Right atrium auricular region (tissue), 2 donors: ENCODE data around the gene RHOF. TPM values are rescaled to one million over a fixed set of nuclear protein-coding genes. Genes with fewer than 3 reads are reported as not detected.
A peak's percentile ranks its signal among the peaks of the same experiment; 100 is the strongest.

Experiments
- DNase-seq: peaks from one replicate; pipeline ENCODE4 v3.0.0-alpha.2; 2019; ENCODE audit warnings: low spot score
- H3K27ac ChIP-seq, 2 donors: fragments of 200-600 bp; sonication (generic); 1 replicate in 1 of 2; 2 replicates in 1 of 2; pipeline ENCODE4 v1.5.1; 2016 to 2019
- H3K27me3 ChIP-seq, 2 donors: fragments of 200-600 bp; sonication (generic); one replicate each; pipeline versions ENCODE4 v1.5.1 to v1.6.0; 2017 to 2019
- H3K36me3 ChIP-seq: fragments of 200-600 bp; sonication (generic); one replicate; pipeline ENCODE4 v1.5.1; 2016
- H3K4me1 ChIP-seq, 2 donors: fragments of 200-600 bp; sonication (generic); one replicate each; pipeline versions ENCODE4 v1.5.1 to v1.6.0; 2017 to 2019
- H3K4me3 ChIP-seq, 2 donors: fragments of 200-600 bp; sonication (generic); 1 replicate in 1 of 2; 2 replicates in 1 of 2; pipeline ENCODE4 v1.5.1; 2017 to 2019; ENCODE audit warnings: mild to moderate bottlenecking in 1 of 2, moderate library complexity in 1 of 2
- H3K9me3 ChIP-seq, 2 donors: fragments of 200-600 bp; sonication (generic); one replicate each; pipeline ENCODE4 v1.5.1; 2019
- total RNA-seq, 2 donors: library from RNA; depleted of rRNA; stranded (reverse); fragments of >200 nt; gene quantifications; one replicate each; pipeline ENCODE4 v1.1.0, GENCODE V29; 2016
- TF ChIP-seq, protein P1 (sequence below), 2 donors: fragments of 200-600 bp; sonication (generic); IDR thresholded peaks; one replicate each; pipeline ENCODE4 v1.5.1; 2019; ENCODE audit warnings: antibody characterized with exemption in 2 of 2

The RHOF gene
- total RNA-seq, 2 donors from 2014 or later: 7.3 to 21.9 TPM

DNA sequence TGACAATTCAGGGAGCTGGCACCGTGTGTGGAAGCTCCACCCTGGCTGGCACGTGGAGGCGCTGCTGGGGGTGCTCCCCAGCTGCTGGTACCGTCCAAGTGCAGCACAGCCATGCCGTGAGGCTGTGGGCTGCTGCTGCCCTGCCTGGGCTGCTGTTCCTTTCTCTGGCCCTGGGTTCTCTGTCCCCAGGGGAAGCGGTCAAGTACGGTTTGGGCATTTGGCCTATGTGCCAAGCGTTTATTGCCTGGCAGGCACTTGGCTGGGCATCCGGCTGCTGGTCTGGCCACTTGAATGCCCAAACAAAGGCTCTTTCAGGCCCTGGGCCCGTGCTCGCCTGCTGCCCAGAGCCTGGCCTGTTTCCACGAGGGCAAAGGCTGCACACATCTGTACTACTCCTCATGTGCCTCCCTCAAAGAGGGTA is 39.6 kb downstream of the RHOF start:
- no peaks in the 10 kb centered on the region for H3K9me3 ChIP-seq
- TF ChIP-seq, protein P1, sequence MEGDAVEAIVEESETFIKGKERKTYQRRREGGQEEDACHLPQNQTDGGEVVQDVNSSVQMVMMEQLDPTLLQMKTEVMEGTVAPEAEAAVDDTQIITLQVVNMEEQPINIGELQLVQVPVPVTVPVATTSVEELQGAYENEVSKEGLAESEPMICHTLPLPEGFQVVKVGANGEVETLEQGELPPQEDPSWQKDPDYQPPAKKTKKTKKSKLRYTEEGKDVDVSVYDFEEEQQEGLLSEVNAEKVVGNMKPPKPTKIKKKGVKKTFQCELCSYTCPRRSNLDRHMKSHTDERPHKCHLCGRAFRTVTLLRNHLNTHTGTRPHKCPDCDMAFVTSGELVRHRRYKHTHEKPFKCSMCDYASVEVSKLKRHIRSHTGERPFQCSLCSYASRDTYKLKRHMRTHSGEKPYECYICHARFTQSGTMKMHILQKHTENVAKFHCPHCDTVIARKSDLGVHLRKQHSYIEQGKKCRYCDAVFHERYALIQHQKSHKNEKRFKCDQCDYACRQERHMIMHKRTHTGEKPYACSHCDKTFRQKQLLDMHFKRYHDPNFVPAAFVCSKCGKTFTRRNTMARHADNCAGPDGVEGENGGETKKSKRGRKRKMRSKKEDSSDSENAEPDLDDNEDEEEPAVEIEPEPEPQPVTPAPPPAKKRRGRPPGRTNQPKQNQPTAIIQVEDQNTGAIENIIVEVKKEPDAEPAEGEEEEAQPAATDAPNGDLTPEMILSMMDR (IDR thresholded peaks at IDR 0.05): no peak
- peaks cover 0 to 16% of the 10 kb centered on the region in 2 donors for H3K4me1 ChIP-seq
- H3K4me3 ChIP-seq: no peak overlapping the region
- peak overlapping the region; percentile 20 to 48 for H3K27ac ChIP-seq
- DNase-seq: no peak
- no peaks in the 10 kb centered on the region for H3K36me3 ChIP-seq
- no peaks in the 10 kb centered on the region for H3K27me3 ChIP-seq

DNA sequence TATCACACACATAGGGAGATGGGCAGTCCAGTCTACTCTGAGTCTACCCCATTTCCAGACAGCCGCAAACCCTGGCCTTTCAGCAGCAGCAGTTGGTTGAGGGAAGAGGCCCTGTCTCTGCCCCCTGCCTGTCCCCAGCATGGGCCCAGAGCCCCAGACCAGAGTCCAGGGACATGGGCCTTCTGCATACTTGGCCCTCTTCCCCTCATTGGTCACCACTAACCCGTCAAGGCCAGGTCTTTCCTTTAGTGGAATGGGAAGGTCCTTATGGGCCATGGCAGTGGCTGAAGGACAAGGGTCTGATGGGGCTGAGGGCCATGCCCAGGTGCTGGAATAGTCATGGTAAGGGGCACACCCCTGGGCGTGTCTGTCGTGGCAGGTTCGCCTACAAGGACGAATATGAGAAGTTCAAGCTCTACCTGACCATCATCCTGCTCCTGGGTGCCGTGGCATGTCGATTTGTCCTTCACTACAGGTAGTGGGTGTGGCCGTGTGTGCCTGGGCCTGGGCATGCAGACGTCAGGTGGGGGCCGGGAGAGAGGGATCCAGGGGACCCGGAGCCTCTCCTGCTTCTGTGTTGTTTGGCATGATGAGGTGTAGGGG is 41.6 kb downstream of the RHOF start:
- Histone ChIP-seq H3K4me1 (peaks cover 0 to 23% of the 10 kb centered on the region in 2 donors), H3K9me3 (no peaks in the 10 kb centered on the region), H3K27ac (no peak overlapping the region), H3K27me3 (no peaks in the 10 kb centered on the region), H3K4me3 (no peak overlapping the region), H3K36me3 (no peaks in the 10 kb centered on the region)
- TF ChIP-seq, protein P1 (IDR thresholded peaks at IDR 0.05): no peak
- DNase-seq: no peak

DNA sequence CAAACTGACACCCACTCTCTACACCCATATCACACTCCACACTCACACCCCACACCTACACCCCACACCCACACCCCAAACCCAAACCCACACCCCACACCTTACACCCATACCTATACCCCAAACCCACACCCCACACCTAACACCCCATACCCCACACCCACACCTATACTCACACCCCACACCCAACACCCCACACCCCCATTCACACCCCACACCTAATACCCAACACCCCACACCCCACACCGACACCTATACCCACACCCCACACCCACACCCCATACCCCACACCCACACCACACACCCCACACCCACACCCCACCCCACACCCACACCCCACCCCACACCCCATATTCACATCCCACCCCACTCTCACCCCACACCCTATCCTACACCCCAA is 42.5 kb downstream of the RHOF start:
- no peak for DNase-seq
- no peaks in the 10 kb centered on the region for H3K27me3 ChIP-seq
- H3K4me3 ChIP-seq: no peak overlapping the region
- H3K27ac ChIP-seq: no peak overlapping the region
- TF ChIP-seq, protein P1 (IDR thresholded peaks at IDR 0.05): no peak
- no peaks in the 10 kb centered on the region for H3K9me3 ChIP-seq
- H3K4me1 ChIP-seq: peaks cover 0 to 23% of the 10 kb centered on the region in 2 donors
- H3K36me3 ChIP-seq: no peaks in the 10 kb centered on the region

DNA sequence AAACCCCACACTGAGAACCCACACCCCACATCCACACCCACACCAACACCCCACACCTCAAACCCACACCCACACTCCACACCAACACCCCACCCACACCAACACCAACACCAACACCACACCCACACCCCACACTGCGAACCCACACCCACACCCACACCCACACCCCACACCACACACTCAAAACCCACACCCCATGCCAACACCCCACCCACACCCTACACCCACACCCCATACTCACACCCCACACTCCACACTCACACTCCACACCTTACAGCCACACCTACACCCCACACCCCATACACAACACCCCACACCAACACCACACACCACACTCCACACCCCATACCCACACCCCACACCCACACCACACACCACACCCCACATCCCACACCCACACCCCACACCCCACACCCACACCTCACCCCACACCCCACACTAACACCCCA is 43.0 kb downstream of the RHOF start:
- no peaks in the 10 kb centered on the region for H3K36me3 ChIP-seq
- no peak overlapping the region for H3K4me3 ChIP-seq
- peaks cover 0 to 23% of the 10 kb centered on the region in 2 donors for H3K4me1 ChIP-seq
- no peaks in the 10 kb centered on the region for H3K27me3 ChIP-seq
- TF ChIP-seq, protein P1 (IDR thresholded peaks at IDR 0.05): no peak
- no peaks in the 10 kb centered on the region for H3K9me3 ChIP-seq
- H3K27ac ChIP-seq: no peak overlapping the region
- no peak for DNase-seq

DNA sequence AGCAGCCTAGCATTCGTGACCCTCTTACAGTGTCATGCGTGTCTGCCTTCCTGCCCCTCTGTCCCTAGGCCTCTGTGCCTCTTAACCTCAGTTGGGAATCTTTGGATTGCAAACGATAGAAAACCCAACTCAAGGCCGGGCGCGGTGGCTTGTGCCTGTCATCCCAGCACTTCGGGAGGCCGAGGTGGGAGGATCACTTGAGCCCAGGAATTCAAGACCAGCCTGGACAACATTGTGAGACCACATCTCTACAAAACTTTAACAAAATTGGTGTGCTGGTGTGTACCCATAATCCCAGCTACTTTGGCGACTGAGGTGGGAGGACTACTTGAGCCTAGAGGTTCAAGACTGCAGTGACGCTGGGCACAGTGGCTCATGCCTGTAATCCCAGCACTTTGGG is 44.2 kb downstream of the RHOF start:
- TF ChIP-seq, protein P1 (IDR thresholded peaks at IDR 0.05): no peak
- Histone ChIP-seq H3K27ac (peak overlapping the region; percentile 53 to 58), H3K27me3 (no peaks in the 10 kb centered on the region), H3K36me3 (no peaks in the 10 kb centered on the region), H3K4me3 (no peak overlapping the region), H3K9me3 (no peaks in the 10 kb centered on the region), H3K4me1 (peaks cover 0 to 23% of the 10 kb centered on the region in 2 donors)
- no peak for DNase-seq
